T-helper 1 cell treated with Interleukin-12 subunit alpha and Interleukin-12 subunit beta and Interleukin-4 antibody, amounts not matched to agents 30 μg/mL and 1 μg/mL, for 36 hours (primary cell): ENCODE data around the gene RARA.

Source experiments
- H3K27ac Mint-ChIP-seq: one replicate; pipeline ENCODE4 v1.8.0; 2021; ENCODE audit warnings: mild to moderate bottlenecking, mixed read lengths
- H3K27me3 Mint-ChIP-seq: one replicate; pipeline ENCODE4 v1.8.0; 2021; ENCODE audit warnings: low read depth, mixed read lengths
- H3K36me3 Mint-ChIP-seq: one replicate; pipeline ENCODE4 v1.8.0; 2021; ENCODE audit warnings: low read depth, mixed read lengths
- H3K4me1 Mint-ChIP-seq: one replicate; pipeline ENCODE4 v1.8.0; 2021; ENCODE audit warnings: low read depth, mixed read lengths
- H3K4me3 Mint-ChIP-seq: one replicate; pipeline ENCODE4 v1.8.0; 2021; ENCODE audit warnings: mild to moderate bottlenecking, moderate library complexity, mixed read lengths
- H3K9me3 Mint-ChIP-seq: one replicate; pipeline ENCODE4 v1.8.0; 2021; ENCODE audit warnings: mixed read lengths

RARA gene

GRCh38 chr17:40306395-40306794, 2.6 kb upstream of the RARA start:
- peaks cover 14% of the 10 kb centered on the region for H3K36me3 Mint-ChIP-seq
- no peak overlapping the region for H3K27ac Mint-ChIP-seq
- peaks cover 31% of the 10 kb centered on the region for H3K4me1 Mint-ChIP-seq
- H3K4me3 Mint-ChIP-seq: no peak overlapping the region
- H3K9me3 Mint-ChIP-seq: no peaks in the 10 kb centered on the region
- H3K27me3 Mint-ChIP-seq: no peaks in the 10 kb centered on the region

- no peaks in the 10 kb centered on the region for H3K27me3 Mint-ChIP-seq
- peaks cover 14% of the 10 kb centered on the region for H3K36me3 Mint-ChIP-seq
- H3K9me3 Mint-ChIP-seq: no peaks in the 10 kb centered on the region
- H3K4me3 Mint-ChIP-seq: no peak overlapping the region
- peaks cover 37% of the 10 kb centered on the region for H3K4me1 Mint-ChIP-seq
- no peak overlapping the region for H3K27ac Mint-ChIP-seq
Measured at GRCh38 chr17:40307001-40307730, 1.8 kb upstream of the RARA start.

GRCh38 chr17:40307740-40308239, 1.2 kb upstream of the RARA start:
- Mint-ChIP-seq H3K27me3 (no peaks in the 10 kb centered on the region), H3K4me3 (no peak overlapping the region), H3K9me3 (no peaks in the 10 kb centered on the region), H3K4me1 (peaks cover 40% of the 10 kb centered on the region), H3K36me3 (peaks cover 14% of the 10 kb centered on the region), H3K27ac (no peak overlapping the region)

GRCh38 chr17:40309949-40310510, 1.1 kb downstream of the RARA start:
- Mint-ChIP-seq H3K4me3 (no peak overlapping the region), H3K4me1 (peaks cover 38% of the 10 kb centered on the region), H3K27me3 (no peaks in the 10 kb centered on the region), H3K9me3 (no peaks in the 10 kb centered on the region), H3K27ac (no peak overlapping the region), H3K36me3 (peaks cover 3% of the 10 kb centered on the region)

GRCh38 chr17:40310882-40311391, 2.0 kb downstream of the RARA start:
- no peaks in the 10 kb centered on the region for H3K36me3 Mint-ChIP-seq
- H3K4me1 Mint-ChIP-seq: peaks cover 47% of the 10 kb centered on the region
- H3K9me3 Mint-ChIP-seq: no peaks in the 10 kb centered on the region
- no peak overlapping the region for H3K27ac Mint-ChIP-seq
- H3K4me3 Mint-ChIP-seq: no peak overlapping the region
- no peaks in the 10 kb centered on the region for H3K27me3 Mint-ChIP-seq

GRCh38 chr17:40311575-40311974, 2.6 kb downstream of the RARA start:
- Mint-ChIP-seq H3K4me1 (peaks cover 50% of the 10 kb centered on the region), H3K9me3 (no peaks in the 10 kb centered on the region), H3K4me3 (no peak overlapping the region), H3K27ac (peak overlapping the region; percentile 29), H3K27me3 (no peaks in the 10 kb centered on the region), H3K36me3 (no peaks in the 10 kb centered on the region)

- H3K27ac Mint-ChIP-seq: peak overlapping the region; percentile 56
- H3K27me3 Mint-ChIP-seq: no peaks in the 10 kb centered on the region
- no peaks in the 10 kb centered on the region for H3K9me3 Mint-ChIP-seq
- no peaks in the 10 kb centered on the region for H3K36me3 Mint-ChIP-seq
- peaks cover 49% of the 10 kb centered on the region for H3K4me1 Mint-ChIP-seq
- no peak overlapping the region for H3K4me3 Mint-ChIP-seq
Measured at GRCh38 chr17:40312131-40312731, 3.3 kb downstream of the RARA start.

GRCh38 chr17:40312893-40313667, 4.1 kb downstream of the RARA start:
- H3K27ac Mint-ChIP-seq: no peak overlapping the region
- no peaks in the 10 kb centered on the region for H3K9me3 Mint-ChIP-seq
- H3K36me3 Mint-ChIP-seq: no peaks in the 10 kb centered on the region
- H3K27me3 Mint-ChIP-seq: no peaks in the 10 kb centered on the region
- no peak overlapping the region for H3K4me3 Mint-ChIP-seq
- peaks cover 56% of the 10 kb centered on the region for H3K4me1 Mint-ChIP-seq

- no peaks in the 10 kb centered on the region for H3K27me3 Mint-ChIP-seq
- H3K36me3 Mint-ChIP-seq: no peaks in the 10 kb centered on the region
- H3K27ac Mint-ChIP-seq: no peak overlapping the region
- H3K9me3 Mint-ChIP-seq: no peaks in the 10 kb centered on the region
- peaks cover 59% of the 10 kb centered on the region for H3K4me1 Mint-ChIP-seq
- no peak overlapping the region for H3K4me3 Mint-ChIP-seq
Measured at GRCh38 chr17:40313668-40314583, 4.9 kb downstream of the RARA start.

- Mint-ChIP-seq H3K4me3 (no peak overlapping the region), H3K9me3 (no peaks in the 10 kb centered on the region), H3K27ac (peak overlapping the region; percentile 55), H3K36me3 (no peaks in the 10 kb centered on the region), H3K27me3 (no peaks in the 10 kb centered on the region), H3K4me1 (peaks cover 61% of the 10 kb centered on the region)
Measured at GRCh38 chr17:40314584-40314956, 5.6 kb downstream of the RARA start.

GRCh38 chr17:40315206-40315605, 6.2 kb downstream of the RARA start:
- H3K27ac Mint-ChIP-seq: no peak overlapping the region
- H3K4me3 Mint-ChIP-seq: no peak overlapping the region
- peaks cover 62% of the 10 kb centered on the region for H3K4me1 Mint-ChIP-seq

GRCh38 chr17:40315678-40316570, 6.9 kb downstream of the RARA start:
- H3K4me1 Mint-ChIP-seq: peaks cover 65% of the 10 kb centered on the region
- no peak overlapping the region for H3K27ac Mint-ChIP-seq
- H3K9me3 Mint-ChIP-seq: no peaks in the 10 kb centered on the region
- H3K4me3 Mint-ChIP-seq: peak overlapping the region; percentile 25
- H3K36me3 Mint-ChIP-seq: peaks cover 2% of the 10 kb centered on the region
- H3K27me3 Mint-ChIP-seq: no peaks in the 10 kb centered on the region

More at GRCh38 chr17:40315206-40315605, 6.2 kb downstream of the RARA start:
- H3K27me3 Mint-ChIP-seq: no peaks in the 10 kb centered on the region
- peaks cover 2% of the 10 kb centered on the region for H3K36me3 Mint-ChIP-seq
- H3K9me3 Mint-ChIP-seq: no peaks in the 10 kb centered on the region
